ENCODE results near the gene ATP2B2.
"Not testable (repeated sequence)": the region's sequence is repeated elsewhere in the genome, so short reads cannot be mapped to it uniquely, and the experiment has no call there.

ATP2B2 gene

DNA sequence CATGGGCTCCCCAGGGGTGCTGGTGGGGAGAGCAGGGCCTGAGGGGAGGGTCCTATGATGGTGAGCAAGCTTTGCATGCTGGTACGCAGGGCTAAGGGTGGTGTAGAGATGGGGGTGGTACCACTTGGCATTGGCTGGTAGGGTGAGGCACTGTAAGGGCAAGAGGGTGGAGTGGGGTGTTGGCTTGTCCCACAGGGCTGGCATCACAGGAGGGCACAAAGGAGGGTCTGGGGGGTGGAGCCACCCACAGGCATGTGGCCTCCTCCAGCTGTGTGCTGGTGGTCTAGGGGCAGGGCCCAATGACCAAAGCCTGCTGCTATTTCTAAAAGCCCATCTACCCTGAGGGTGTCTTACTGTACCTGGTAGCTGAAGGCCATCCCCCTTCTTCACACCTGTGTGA is 119.3 kb downstream of the ATP2B2 start:
- TF ChIP-seq EZH2phosphoT487 (IDR thresholded peaks at IDR 0.05; ENCODE audit: low read depth), result no peak
- TF ChIP-seq, protein P1, sequence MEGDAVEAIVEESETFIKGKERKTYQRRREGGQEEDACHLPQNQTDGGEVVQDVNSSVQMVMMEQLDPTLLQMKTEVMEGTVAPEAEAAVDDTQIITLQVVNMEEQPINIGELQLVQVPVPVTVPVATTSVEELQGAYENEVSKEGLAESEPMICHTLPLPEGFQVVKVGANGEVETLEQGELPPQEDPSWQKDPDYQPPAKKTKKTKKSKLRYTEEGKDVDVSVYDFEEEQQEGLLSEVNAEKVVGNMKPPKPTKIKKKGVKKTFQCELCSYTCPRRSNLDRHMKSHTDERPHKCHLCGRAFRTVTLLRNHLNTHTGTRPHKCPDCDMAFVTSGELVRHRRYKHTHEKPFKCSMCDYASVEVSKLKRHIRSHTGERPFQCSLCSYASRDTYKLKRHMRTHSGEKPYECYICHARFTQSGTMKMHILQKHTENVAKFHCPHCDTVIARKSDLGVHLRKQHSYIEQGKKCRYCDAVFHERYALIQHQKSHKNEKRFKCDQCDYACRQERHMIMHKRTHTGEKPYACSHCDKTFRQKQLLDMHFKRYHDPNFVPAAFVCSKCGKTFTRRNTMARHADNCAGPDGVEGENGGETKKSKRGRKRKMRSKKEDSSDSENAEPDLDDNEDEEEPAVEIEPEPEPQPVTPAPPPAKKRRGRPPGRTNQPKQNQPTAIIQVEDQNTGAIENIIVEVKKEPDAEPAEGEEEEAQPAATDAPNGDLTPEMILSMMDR (IDR thresholded peaks at IDR 0.05; ENCODE audit: low read depth, low read length), result no peak
- H4K20me1 ChIP-seq (ENCODE audit: insufficient read depth, low read length), result no peaks in the 10 kb centered on the region
- no peak overlapping the region for H3K4me2 ChIP-seq (ENCODE audit: low read length)
- no peaks in the 10 kb centered on the region for H3K9me3 ChIP-seq (ENCODE audit: insufficient read depth, low read length)
- no peaks in the 10 kb centered on the region for H3K36me3 ChIP-seq (replicated peaks; ENCODE audit: low read depth, low read length)
- H3K4me3 ChIP-seq (ENCODE audit: low read length), result no peak overlapping the region
- no peaks in the 10 kb centered on the region for H3K79me2 ChIP-seq (ENCODE audit: low read length)
- H2AFZ ChIP-seq (ENCODE audit: low read depth, low read length), result no peak overlapping the region
- H3K9ac ChIP-seq (ENCODE audit: low read length), result no peak overlapping the region
- no peak overlapping the region for H3K27ac ChIP-seq (ENCODE audit: low read length)
- H3K27me3 ChIP-seq (ENCODE audit: low read depth, low read length), result peaks cover 5% of the 10 kb centered on the region; the same call in 1 of the 2 replicates
- peaks cover 31% of the 10 kb centered on the region for H3K4me1 ChIP-seq (ENCODE audit: low read length)

DNA sequence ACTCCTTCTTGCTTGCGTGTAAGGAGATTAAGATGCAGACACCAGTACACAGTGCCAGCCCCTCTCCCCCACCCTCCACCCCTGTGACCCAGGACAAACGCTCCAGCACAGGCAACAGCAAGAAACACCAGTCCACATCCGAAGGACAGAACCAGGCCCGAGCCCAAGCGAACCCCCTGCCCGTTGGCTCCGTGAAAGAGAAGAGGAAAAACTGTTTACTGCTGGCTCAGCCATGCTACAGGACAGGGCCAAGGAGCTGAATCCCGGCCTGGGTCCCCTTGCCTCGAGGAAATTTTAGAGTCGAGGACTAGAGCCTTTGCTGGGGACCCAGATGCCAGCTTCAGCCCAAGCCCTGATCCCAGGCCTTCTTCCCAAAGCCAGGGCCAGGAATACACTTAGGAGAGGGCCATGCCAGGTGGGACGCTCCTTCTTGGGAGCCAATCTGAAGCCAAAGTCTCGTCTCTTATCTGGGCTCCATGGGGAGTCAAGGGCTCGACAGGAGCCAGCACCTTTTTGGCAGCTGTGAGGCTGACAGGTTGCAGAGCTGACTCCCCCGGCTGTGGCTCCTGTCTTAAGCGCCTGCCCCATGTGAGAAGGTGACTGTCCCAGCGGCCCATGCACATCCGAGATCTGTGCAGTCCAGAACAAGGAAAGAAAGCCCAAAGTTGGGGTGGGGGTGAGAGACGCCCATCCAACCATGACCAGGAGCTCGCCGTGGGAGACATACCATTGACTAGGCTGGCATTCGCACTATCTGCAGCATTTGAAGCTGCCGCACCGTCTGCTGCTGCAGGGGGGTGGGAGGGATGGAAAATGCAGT is 120.6 kb downstream of the ATP2B2 start:
- peaks cover 18% of the 10 kb centered on the region for H3K4me1 ChIP-seq (ENCODE audit: low read length)

DNA sequence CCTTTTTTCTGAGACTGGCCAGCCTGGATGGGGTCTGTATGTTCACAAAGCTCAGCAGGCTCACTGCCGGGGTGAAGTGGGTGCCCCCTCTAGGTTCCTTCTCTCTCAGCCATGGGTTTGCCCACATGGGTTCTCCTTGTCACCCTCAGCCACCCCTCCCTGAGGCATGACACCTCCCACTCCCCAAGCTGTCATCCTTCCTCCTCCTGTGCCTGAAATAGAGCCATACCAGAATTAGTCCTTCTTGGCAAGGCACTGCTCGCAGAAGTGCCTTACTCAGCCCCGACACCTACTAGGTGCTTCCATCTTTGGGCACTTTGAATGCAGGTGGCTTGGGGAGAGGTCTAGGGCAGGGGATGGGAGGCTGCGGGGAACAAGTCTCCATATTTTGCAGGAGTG is 121.5 kb downstream of the ATP2B2 start:
- Histone ChIP-seq H3K4me1 (ENCODE audit: low read length) (peaks cover 9% of the 10 kb centered on the region), H3K4me2 (ENCODE audit: low read length) (no peak overlapping the region), H3K36me3 (replicated peaks; ENCODE audit: low read depth, low read length) (no peaks in the 10 kb centered on the region), H3K9ac (ENCODE audit: low read length) (no peak overlapping the region), H3K79me2 (ENCODE audit: low read length) (no peaks in the 10 kb centered on the region), H4K20me1 (ENCODE audit: insufficient read depth, low read length) (no peaks in the 10 kb centered on the region), H2AFZ (ENCODE audit: low read depth, low read length) (no peak overlapping the region), H3K9me3 (ENCODE audit: insufficient read depth, low read length) (no peaks in the 10 kb centered on the region), H3K27ac (ENCODE audit: low read length) (no peak overlapping the region), H3K4me3 (ENCODE audit: low read length) (no peak overlapping the region), H3K27me3 (ENCODE audit: low read depth, low read length) (peaks cover 5% of the 10 kb centered on the region; the same call in 1 of the 2 replicates)
- TF ChIP-seq EZH2phosphoT487 (IDR thresholded peaks at IDR 0.05; ENCODE audit: low read depth), result no peak

More for the DNA sequence above, 120.6 kb downstream of the ATP2B2 start:
- Histone ChIP-seq H3K27me3 (ENCODE audit: low read depth, low read length) (peaks cover 5% of the 10 kb centered on the region; the same call in 1 of the 2 replicates), H2AFZ (ENCODE audit: low read depth, low read length) (no peak overlapping the region), H3K9ac (ENCODE audit: low read length) (no peak overlapping the region), H3K27ac (ENCODE audit: low read length) (no peak overlapping the region), H3K4me3 (ENCODE audit: low read length) (no peak overlapping the region), H3K79me2 (ENCODE audit: low read length) (no peaks in the 10 kb centered on the region), H3K4me2 (ENCODE audit: low read length) (no peak overlapping the region), H4K20me1 (ENCODE audit: insufficient read depth, low read length) (no peaks in the 10 kb centered on the region), H3K9me3 (ENCODE audit: insufficient read depth, low read length) (no peaks in the 10 kb centered on the region), H3K36me3 (replicated peaks; ENCODE audit: low read depth, low read length) (no peaks in the 10 kb centered on the region)
- TF ChIP-seq EZH2phosphoT487 (IDR thresholded peaks at IDR 0.05; ENCODE audit: low read depth), result no peak
- TF ChIP-seq, protein P1 (IDR thresholded peaks at IDR 0.05; ENCODE audit: low read depth, low read length), result no peak

DNA sequence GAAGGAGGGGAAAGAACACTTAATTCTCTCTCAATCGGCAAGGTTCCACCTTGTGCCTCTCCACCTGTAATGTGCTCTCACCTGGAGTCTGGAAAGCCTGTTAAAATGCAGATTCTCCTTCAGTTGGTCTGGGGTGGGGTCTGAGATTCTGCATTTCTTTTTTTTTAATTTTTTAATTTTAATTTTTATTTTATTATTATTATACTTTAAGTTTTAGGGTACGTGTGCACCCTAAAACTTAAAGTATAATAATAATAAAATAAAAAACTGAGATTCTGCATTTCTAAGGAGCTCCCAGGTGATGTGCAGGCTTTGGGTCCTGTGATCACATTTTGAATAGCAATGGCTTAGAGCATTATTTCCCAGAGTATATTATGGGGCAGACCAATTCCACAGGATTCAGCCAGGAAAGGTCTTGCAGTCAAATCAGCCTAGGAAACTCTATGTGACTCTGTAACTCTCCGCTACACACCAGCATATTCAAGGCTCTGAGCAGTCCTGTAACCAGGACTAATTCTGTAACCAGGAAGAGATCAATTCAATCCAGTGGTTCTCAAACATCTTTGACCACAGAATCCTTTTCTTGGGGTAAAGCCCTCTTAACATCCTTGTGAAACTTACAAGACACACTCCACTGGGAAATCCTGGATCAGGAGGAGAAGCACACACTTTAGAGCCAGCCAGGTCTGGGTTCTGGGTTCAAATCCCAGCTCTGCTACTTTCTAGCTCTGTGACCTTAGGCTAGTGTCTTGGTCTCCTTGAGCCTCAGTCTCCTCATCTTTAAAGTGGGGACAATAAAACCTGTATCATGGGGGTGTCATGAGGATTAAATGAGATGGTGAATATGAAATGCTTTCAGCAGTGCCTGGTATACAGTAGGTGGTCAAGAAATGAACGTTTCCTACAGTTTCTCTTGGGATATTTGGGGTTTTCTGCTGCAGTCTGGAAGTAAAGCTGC is 122.2 kb downstream of the ATP2B2 start:
- peaks cover 2% of the 10 kb centered on the region for H3K4me1 ChIP-seq (ENCODE audit: low read length)
- no peak overlapping the region for H3K27ac ChIP-seq (ENCODE audit: low read length)
- no peaks in the 10 kb centered on the region for H3K79me2 ChIP-seq (ENCODE audit: low read length)
- H2AFZ ChIP-seq (ENCODE audit: low read depth, low read length), result no peak overlapping the region
- H3K9me3 ChIP-seq (ENCODE audit: insufficient read depth, low read length), result no peaks in the 10 kb centered on the region
- H3K4me2 ChIP-seq (ENCODE audit: low read length), result no peak overlapping the region
- TF ChIP-seq, protein P1 (IDR thresholded peaks at IDR 0.05; ENCODE audit: low read depth, low read length), result no peak
- no peak for TF ChIP-seq EZH2phosphoT487 (IDR thresholded peaks at IDR 0.05; ENCODE audit: low read depth)
- peaks cover 5% of the 10 kb centered on the region; the same call in 1 of the 2 replicates for H3K27me3 ChIP-seq (ENCODE audit: low read depth, low read length)
- H3K9ac ChIP-seq (ENCODE audit: low read length), result no peak overlapping the region
- H3K36me3 ChIP-seq (replicated peaks; ENCODE audit: low read depth, low read length), result no peaks in the 10 kb centered on the region
- H4K20me1 ChIP-seq (ENCODE audit: insufficient read depth, low read length), result no peaks in the 10 kb centered on the region
- H3K4me3 ChIP-seq (ENCODE audit: low read length), result no peak overlapping the region

DNA sequence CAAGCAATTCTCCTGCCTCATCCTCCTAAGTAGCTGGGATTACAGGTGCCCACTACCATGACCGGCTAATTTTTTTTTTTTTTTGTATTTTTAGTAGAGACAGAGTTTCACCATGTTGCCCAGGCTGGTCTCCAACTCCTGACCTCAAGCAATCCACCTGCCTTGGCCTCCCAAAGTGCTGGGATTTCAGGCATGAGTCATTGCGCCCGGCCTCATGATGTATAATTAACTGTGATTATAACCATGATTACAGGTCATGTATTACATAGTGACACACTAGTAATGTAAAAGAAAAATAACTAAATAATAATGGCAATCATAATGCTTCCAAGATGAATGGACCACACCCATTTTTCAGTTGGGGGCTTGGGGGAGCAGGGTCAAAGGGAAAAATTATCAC is 122.9 kb downstream of the ATP2B2 start:
- H3K79me2 ChIP-seq (ENCODE audit: low read length); H3K4me1 ChIP-seq (ENCODE audit: low read length): not testable (repeated sequence)

More for the DNA sequence above, 122.9 kb downstream of the ATP2B2 start:
- H3K27me3 ChIP-seq (ENCODE audit: low read depth, low read length); H2AFZ ChIP-seq (ENCODE audit: low read depth, low read length); H3K9ac ChIP-seq (ENCODE audit: low read length); H3K4me3 ChIP-seq (ENCODE audit: low read length); H4K20me1 ChIP-seq (ENCODE audit: insufficient read depth, low read length); H3K9me3 ChIP-seq (ENCODE audit: insufficient read depth, low read length); H3K27ac ChIP-seq (ENCODE audit: low read length); H3K4me2 ChIP-seq (ENCODE audit: low read length); H3K36me3 ChIP-seq (replicated peaks; ENCODE audit: low read depth, low read length): not testable (repeated sequence)
